ENCODE data around the gene GJA3. TPM values are rescaled to one million over a fixed set of nuclear protein-coding genes. Genes with fewer than 3 reads are reported as not detected.

Gene GJA3
- total RNA-seq, 4 donors from 2014 or later: under 0.01 TPM; not detected in 3

DNA sequence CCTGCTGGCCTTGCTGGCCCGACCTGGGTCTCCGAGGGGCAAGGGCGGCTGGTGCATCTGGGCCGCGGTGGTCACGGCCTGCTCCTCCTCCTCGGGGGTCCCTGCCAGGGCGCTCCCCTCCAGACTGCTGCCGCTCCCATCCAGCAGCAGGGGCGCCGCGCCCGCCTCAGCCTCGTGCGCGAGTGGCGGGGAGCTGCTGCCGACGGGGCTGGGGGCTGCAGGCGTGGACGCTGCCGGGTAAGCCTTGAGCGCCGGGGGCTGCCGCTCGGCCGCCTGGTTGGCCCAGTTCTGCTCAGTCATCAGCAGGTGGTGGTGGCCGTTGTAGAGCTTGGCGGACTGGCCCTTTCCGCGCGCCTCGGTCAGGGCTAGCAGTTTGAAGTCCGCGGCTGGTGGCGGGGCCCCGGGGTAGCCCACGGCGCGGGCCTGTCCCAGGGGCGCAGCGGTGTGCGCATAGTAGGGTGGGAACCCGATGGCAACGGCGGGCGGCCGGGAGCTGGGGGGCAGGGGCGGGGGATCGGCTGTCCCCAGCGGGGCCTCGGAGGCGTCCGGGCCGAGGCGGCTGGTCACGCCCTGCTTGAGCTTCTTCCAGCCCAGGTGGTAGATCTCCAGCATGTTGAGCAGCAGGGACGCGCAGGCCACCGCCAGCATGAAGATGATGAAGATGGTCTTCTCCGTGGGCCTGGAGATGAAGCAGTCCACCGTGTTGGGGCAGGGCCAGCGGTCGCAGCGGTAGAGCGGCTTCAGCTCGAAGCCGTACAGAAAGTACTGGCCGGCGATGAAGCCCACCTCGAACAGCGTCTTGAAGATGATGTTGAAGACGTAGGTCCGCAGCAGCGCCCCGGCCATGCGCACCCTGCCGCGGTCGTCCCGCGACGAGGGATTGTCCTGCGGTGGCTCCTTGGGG, 18.6 kb downstream of the GJA3 start:
- 55 to 58% methylated on average over 27 to 52 of the region's 84 CpGs for WGBS, 2 donors
- H3K4me3 ChIP-seq: peak overlapping the region in 1 of 4 donors; percentile 9
- TF ChIP-seq EP300 (IDR thresholded peaks at IDR 0.05) (no peak), POLR2A (IDR thresholded peaks at IDR 0.05) (no peak)
- no peaks in the 10 kb centered on the region for H3K36me3 ChIP-seq
- H3K4me1 ChIP-seq: peaks cover 0 to 10% (median 8%) of the 10 kb centered on the region in 4 donors
- peaks cover 0 to 66% of the 10 kb centered on the region in 2 donors for H3K27me3 ChIP-seq
- DNase-seq (ENCODE audit: low spot score in 2 of 2): no peak
- H3K27ac ChIP-seq: no peak overlapping the region
- H3K9me3 ChIP-seq: no peaks in the 10 kb centered on the region

DNA sequence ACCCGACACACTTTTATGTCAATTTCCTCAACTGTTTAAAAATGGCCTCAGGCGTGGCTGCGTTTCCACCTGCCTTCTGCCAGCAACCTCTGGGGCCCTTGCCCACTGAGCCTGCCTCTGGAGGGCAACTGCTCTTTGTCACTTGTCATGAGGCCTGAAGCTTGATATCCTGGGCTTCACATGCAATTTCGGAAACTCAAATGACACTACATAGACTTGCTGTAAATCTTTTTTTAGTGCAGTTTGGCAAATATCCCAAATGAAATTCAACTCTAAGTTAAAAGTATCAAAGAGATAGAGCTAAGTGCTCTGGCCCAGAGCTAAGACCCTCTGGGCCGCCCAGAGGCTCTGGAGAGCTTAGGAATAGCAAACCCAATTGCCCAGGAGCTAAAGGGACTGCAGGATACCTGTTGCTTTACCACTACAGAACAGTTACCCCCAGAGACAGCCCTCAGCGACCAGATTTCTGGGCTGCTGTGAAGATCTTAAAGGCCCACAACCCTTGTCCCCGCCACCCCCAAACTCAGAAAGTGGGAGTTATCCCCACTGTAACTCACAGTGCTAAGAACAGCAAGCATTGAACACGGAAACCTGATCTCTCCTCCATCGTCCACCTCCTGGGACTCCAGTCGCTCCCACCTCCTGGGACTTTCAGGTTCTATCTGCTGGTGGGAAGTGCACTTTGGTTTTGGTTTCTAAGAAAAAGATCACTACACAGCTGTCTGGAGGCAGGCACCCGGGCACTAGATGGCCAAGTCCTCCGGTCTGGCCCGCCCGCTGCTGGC, 19.4 kb downstream of the GJA3 start:
- Histone ChIP-seq H3K27ac (no peak overlapping the region), H3K27me3 (peaks cover 0 to 67% of the 10 kb centered on the region in 2 donors), H3K9me3 (no peaks in the 10 kb centered on the region), H3K4me1 (peaks cover 0 to 17% (median 8%) of the 10 kb centered on the region in 4 donors), H3K36me3 (no peaks in the 10 kb centered on the region), H3K4me3 (peak overlapping the region in 1 of 4 donors; percentile 9)
- WGBS, 2 donors: 67 to 72% methylated on average over 13 to 14 of the region's 14 CpGs
- no peak for DNase-seq (ENCODE audit: low spot score in 2 of 2)
- TF ChIP-seq POLR2A (IDR thresholded peaks at IDR 0.05) (no peak), EP300 (IDR thresholded peaks at IDR 0.05) (no peak)
- TF ChIP-seq, protein P1, sequence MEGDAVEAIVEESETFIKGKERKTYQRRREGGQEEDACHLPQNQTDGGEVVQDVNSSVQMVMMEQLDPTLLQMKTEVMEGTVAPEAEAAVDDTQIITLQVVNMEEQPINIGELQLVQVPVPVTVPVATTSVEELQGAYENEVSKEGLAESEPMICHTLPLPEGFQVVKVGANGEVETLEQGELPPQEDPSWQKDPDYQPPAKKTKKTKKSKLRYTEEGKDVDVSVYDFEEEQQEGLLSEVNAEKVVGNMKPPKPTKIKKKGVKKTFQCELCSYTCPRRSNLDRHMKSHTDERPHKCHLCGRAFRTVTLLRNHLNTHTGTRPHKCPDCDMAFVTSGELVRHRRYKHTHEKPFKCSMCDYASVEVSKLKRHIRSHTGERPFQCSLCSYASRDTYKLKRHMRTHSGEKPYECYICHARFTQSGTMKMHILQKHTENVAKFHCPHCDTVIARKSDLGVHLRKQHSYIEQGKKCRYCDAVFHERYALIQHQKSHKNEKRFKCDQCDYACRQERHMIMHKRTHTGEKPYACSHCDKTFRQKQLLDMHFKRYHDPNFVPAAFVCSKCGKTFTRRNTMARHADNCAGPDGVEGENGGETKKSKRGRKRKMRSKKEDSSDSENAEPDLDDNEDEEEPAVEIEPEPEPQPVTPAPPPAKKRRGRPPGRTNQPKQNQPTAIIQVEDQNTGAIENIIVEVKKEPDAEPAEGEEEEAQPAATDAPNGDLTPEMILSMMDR (IDR thresholded peaks at IDR 0.05): no peak

- H3K4me3 ChIP-seq: no peak overlapping the region
Measured at GRCh38 chr13:20140487-20140886, 20.4 kb downstream of the GJA3 start.

GRCh38 chr13:20137875-20138274, 23.0 kb downstream of the GJA3 start:
- H3K27me3 ChIP-seq: peaks cover 0 to 85% of the 10 kb centered on the region in 2 donors
- DNase-seq (ENCODE audit: low spot score in 2 of 2): no peak
- H3K36me3 ChIP-seq: no peaks in the 10 kb centered on the region
- TF ChIP-seq POLR2A (IDR thresholded peaks at IDR 0.05): no peak
- no peak for TF ChIP-seq EP300 (IDR thresholded peaks at IDR 0.05)
- TF ChIP-seq, protein P1 (IDR thresholded peaks at IDR 0.05): no peak
- no peak overlapping the region for H3K4me3 ChIP-seq
- H3K27ac ChIP-seq: no peak overlapping the region
- WGBS, 2 donors: 77 to 80% methylated on average over 2 of the region's 2 CpGs
- peaks cover 0 to 17% (median 8%) of the 10 kb centered on the region in 4 donors for H3K4me1 ChIP-seq
- H3K9me3 ChIP-seq: no peaks in the 10 kb centered on the region

More at GRCh38 chr13:20140487-20140886, 20.4 kb downstream of the GJA3 start:
- H3K27ac ChIP-seq: no peak overlapping the region
- no peaks in the 10 kb centered on the region for H3K36me3 ChIP-seq
- no peak for DNase-seq (ENCODE audit: low spot score in 2 of 2)
- H3K27me3 ChIP-seq: peaks cover 0 to 72% of the 10 kb centered on the region in 2 donors
- no peaks in the 10 kb centered on the region for H3K9me3 ChIP-seq
- TF ChIP-seq EP300 (IDR thresholded peaks at IDR 0.05) (no peak), POLR2A (IDR thresholded peaks at IDR 0.05) (no peak)
- TF ChIP-seq, protein P1 (IDR thresholded peaks at IDR 0.05): no peak
- H3K4me1 ChIP-seq: peaks cover 0 to 17% (median 8%) of the 10 kb centered on the region in 4 donors
- WGBS, 2 donors: 53 to 65% methylated on average over 4 of the region's 4 CpGs

- Histone ChIP-seq H3K27me3 (peaks cover 0 to 79% of the 10 kb centered on the region in 2 donors), H3K36me3 (no peaks in the 10 kb centered on the region), H3K4me3 (no peak overlapping the region), H3K4me1 (peaks cover 0 to 11% (median 4%) of the 10 kb centered on the region in 4 donors), H3K9me3 (no peaks in the 10 kb centered on the region), H3K27ac (no peak overlapping the region)
- TF ChIP-seq POLR2A (IDR thresholded peaks at IDR 0.05) (no peak), EP300 (IDR thresholded peaks at IDR 0.05) (no peak)
- TF ChIP-seq, protein P1 (IDR thresholded peaks at IDR 0.05): peak in 1 of 5 experiments; percentile 19
- no peak for DNase-seq (ENCODE audit: low spot score in 2 of 2)
- WGBS, 2 donors: 31 to 34% methylated on average over 55 to 56 of the region's 56 CpGs
Measured at GRCh38 chr13:20136781-20137703, 23.8 kb downstream of the GJA3 start.

Data from tibial nerve (tissue), 4 donors.